Measurements from ENCODE around the gene ZNF664. TPM values are rescaled to one million over a fixed set of nuclear protein-coding genes. Genes with fewer than 3 reads are reported as not detected.

Gene ZNF664
- total and polyA plus RNA-seq, 9 of the 15 experiments (the other 6 are each of a cell fraction or from before 2014, with no cell fraction given): 3.3 to 101 (median 63.6) TPM

GRCh38 chr12:123973552-123974341 lies 732 bp downstream of the ZNF664 start (continued):
- 0 out of 2 replicates have a peak, but pooled peaks have one; percentile 42 for TF ChIP-seq GABPB1 (CRISPR knock-in tag; IDR thresholded peaks at IDR 0.05)
- peak; percentile 63 for TF ChIP-seq RBFOX2 (IDR thresholded peaks at IDR 0.05; ENCODE audit: low read depth, low read length)
- no peak for TF ChIP-seq ZNF79 (CRISPR knock-in tag; IDR thresholded peaks at IDR 0.05; ENCODE audit: low read depth)
- peak; percentile 54 for TF ChIP-seq RBBP5 (IDR thresholded peaks at IDR 0.05; ENCODE audit: borderline replicate concordance, insufficient read depth, low read length, poor library complexity, severe bottlenecking)
- TF ChIP-seq POLR2G (IDR thresholded peaks at IDR 0.05; ENCODE audit: low read depth, low read length): peak; percentile 48; the same call in 1 of the 2 replicates
- peak in 1 of 2 experiments; percentile 18; a peak in 1 of 4 replicates for TF ChIP-seq RAD21 (CRISPR knock-in tag; conservative IDR thresholded peaks at IDR 0.05 in 1 of 2, IDR thresholded peaks at IDR 0.05 in 1 of 2)
- no peak for TF ChIP-seq USF2 (CRISPR knock-in tag; IDR thresholded peaks at IDR 0.05)
- 0 out of 2 replicates have a peak, but pooled peaks have one; percentile 26 for TF ChIP-seq ETV1 (tag; conservative IDR thresholded peaks at IDR 0.05; ENCODE audit: low read depth)
- peak in 1 of 2 experiments; percentile 42; a peak in 1 of 4 replicates for TF ChIP-seq HDAC1 (IDR thresholded peaks at IDR 0.05)
- TF ChIP-seq CXXC5 (CRISPR knock-in tag; IDR thresholded peaks at IDR 0.05): peak; percentile 38; the same call in 1 of the 2 replicates
- TF ChIP-seq FOXA3 (CRISPR knock-in tag; conservative IDR thresholded peaks at IDR 0.05 in 1 of 2, IDR thresholded peaks at IDR 0.05 in 1 of 2): no peak
- TF ChIP-seq PRDM10 (IDR thresholded peaks at IDR 0.05; ENCODE audit: partially characterized antibody): peak; percentile 42
- TF ChIP-seq RREB1 (CRISPR knock-in tag; IDR thresholded peaks at IDR 0.05): 0 out of 2 replicates have a peak, but pooled peaks have one; percentile 66
